Fibroblast of lung (primary cell): ENCODE results near the gene APOC4. TPM values are rescaled to one million over a fixed set of nuclear protein-coding genes. Genes with fewer than 3 reads are reported as not detected.

Experiments used
- DNase-seq, 2 donors: peaks; one replicate each; pipeline versions ENCODE4 v3.0.0 to v3.0.0-alpha.2; 2010; ENCODE audit warnings: low read depth in 2 of 2
- H2AFZ ChIP-seq: 2 replicates; pipeline ENCODE4 v1.5.1; 2012; ENCODE audit warnings: low read length, control low read depth, inconsistent platforms
- H3K27ac ChIP-seq: 2 replicates; pipeline ENCODE4 v1.5.1; 2011; ENCODE audit warnings: low read length, control low read depth; ENCODE audit not compliant: insufficient read depth
- H3K27me3 ChIP-seq: 2 replicates; pipeline ENCODE4 v1.5.1; 2011; ENCODE audit warnings: mild to moderate bottlenecking, low read length; ENCODE audit not compliant: control insufficient read depth, insufficient read depth
- H3K36me3 ChIP-seq: 2 replicates; pipeline ENCODE4 v1.5.1; 2011; ENCODE audit warnings: low read length; ENCODE audit not compliant: control insufficient read depth, insufficient read depth
- H3K4me1 ChIP-seq: 2 replicates; pipeline ENCODE4 v1.5.1; 2011; ENCODE audit warnings: low read length; ENCODE audit not compliant: control insufficient read depth, insufficient read depth; ENCODE audit errors: extremely low read depth
- H3K4me2 ChIP-seq: 2 replicates; pipeline ENCODE4 v1.5.1; 2011; ENCODE audit warnings: low read length, control low read depth; ENCODE audit not compliant: insufficient read depth; ENCODE audit errors: extremely low read depth
- H3K4me3 ChIP-seq, 4 experiments: fragments of 200-600 bp in 1 of 4; sonication (generic) in 1 of 4; replicated peaks in 1 of 4; 2 replicates each; pipeline ENCODE4 v1.5.1; 2011 to 2016; ENCODE audit warnings: low read length in 4 of 4, low read depth in 3 of 4, mild to moderate bottlenecking in 3 of 4, control low read depth in 2 of 4, inconsistent platforms in 1 of 4, mixed read lengths in 1 of 4; ENCODE audit not compliant: insufficient read depth in 1 of 4; ENCODE audit errors: control extremely low read depth in 1 of 4
- H3K79me2 ChIP-seq: 2 replicates; pipeline ENCODE4 v1.5.1; 2012; ENCODE audit warnings: mild to moderate bottlenecking, low read length, inconsistent platforms; ENCODE audit not compliant: control insufficient read depth, insufficient read depth
- H3K9ac ChIP-seq: 2 replicates; pipeline ENCODE4 v1.5.1; 2011; ENCODE audit warnings: mild to moderate bottlenecking, low read length, control low read depth; ENCODE audit not compliant: insufficient read depth
- H3K9me3 ChIP-seq: 2 replicates; pipeline ENCODE4 v1.5.1; 2012; ENCODE audit warnings: low read depth, low read length; ENCODE audit not compliant: control insufficient read depth, insufficient read depth
- H4K20me1 ChIP-seq: 2 replicates; pipeline ENCODE4 v1.5.1; 2011; ENCODE audit warnings: low read length; ENCODE audit not compliant: control insufficient read depth, insufficient read depth; ENCODE audit errors: extremely low read depth
- EZH2 ChIP-seq: IDR thresholded peaks from 2 replicates; pipeline ENCODE4 v1.5.1; 2012; ENCODE audit warnings: low read length, control low read depth, mild to moderate bottlenecking; ENCODE audit errors: missing control alignments
- polyA plus RNA-seq, 2 donors: library from polyadenylated mRNA; depleted of rRNA in 1 of 2; stranded (reverse) in 1 of 2; unstranded in 1 of 2; fragments of >200 nt; gene quantifications; 2 replicates each; pipeline ENCODE4 v1.2.1, GENCODE V29; 2011 to 2012; ENCODE audit warnings: missing spikeins in 1 of 2
- total RNA-seq: library from RNA; depleted of rRNA; stranded (reverse); fragments of >200 nt; gene quantifications from 2 replicates; pipeline ENCODE4 v1.2.1, GENCODE V29; 2014
- TF ChIP-seq, protein P1 (sequence below), 2 donors: IDR thresholded peaks in 1 of 2; conservative IDR thresholded peaks in 1 of 2; 1 replicate in 1 of 2; 2 replicates in 1 of 2; pipeline ENCODE4 v1.5.1; 2011 to 2012; ENCODE audit warnings: low read length in 2 of 2, control low read depth in 1 of 2, inconsistent platforms in 1 of 2, low read depth in 1 of 2, mild to moderate bottlenecking in 1 of 2

Gene APOC4
- total and polyA plus RNA-seq, 2 donors (not counting 1 experiment from before 2014, with no cell fraction given) = not detected

DNA sequence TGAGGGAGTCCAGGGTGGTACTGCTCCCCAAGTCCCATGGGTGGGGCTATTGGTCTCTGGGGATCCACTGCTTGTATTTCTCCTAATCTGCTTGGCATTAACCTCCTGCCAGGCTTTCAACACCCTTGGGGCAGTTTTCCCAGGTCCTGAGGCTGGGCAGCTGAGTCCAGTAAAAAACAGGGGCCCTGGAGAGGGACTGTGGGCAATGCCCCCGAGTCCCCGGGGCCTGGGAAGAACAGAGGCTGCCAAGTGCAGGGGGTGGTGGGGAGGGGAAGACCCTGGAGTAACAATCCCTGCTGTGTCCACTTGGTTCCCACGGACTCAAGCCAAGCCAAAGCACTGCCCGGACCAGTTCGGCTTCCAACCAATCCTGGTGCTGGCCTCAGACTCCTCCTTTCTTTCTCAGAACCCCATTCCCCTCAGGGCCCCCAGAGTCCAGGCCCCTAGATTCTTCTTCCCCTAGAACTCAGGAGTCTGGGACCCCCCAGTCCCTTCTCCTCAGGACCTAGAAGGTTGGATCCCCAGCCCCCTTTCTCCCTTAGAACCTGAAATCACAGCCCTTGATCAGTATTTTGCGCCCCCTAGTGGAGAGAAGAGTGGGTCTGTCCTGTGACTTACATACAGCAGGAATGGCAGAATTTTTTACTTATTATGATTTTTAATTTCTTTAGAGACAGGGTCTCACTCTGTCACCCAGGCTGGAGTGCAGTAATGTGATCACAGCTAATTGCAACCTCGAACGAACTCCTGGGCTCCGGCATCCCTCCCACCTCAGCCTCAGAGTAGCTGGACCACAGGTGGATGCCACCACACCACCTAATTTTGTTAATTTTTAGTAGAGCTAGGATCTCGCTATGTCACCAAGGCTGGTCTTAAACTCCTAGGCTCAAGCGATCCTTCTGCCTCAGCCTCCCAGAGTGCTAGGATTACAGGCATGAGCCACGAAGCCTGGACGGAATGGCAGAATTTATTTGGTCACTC is 9.4 kb downstream of the APOC4 start:
- TF ChIP-seq EZH2 = no peak
- TF ChIP-seq, protein P1, sequence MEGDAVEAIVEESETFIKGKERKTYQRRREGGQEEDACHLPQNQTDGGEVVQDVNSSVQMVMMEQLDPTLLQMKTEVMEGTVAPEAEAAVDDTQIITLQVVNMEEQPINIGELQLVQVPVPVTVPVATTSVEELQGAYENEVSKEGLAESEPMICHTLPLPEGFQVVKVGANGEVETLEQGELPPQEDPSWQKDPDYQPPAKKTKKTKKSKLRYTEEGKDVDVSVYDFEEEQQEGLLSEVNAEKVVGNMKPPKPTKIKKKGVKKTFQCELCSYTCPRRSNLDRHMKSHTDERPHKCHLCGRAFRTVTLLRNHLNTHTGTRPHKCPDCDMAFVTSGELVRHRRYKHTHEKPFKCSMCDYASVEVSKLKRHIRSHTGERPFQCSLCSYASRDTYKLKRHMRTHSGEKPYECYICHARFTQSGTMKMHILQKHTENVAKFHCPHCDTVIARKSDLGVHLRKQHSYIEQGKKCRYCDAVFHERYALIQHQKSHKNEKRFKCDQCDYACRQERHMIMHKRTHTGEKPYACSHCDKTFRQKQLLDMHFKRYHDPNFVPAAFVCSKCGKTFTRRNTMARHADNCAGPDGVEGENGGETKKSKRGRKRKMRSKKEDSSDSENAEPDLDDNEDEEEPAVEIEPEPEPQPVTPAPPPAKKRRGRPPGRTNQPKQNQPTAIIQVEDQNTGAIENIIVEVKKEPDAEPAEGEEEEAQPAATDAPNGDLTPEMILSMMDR (conservative IDR thresholded peaks at IDR 0.05 in 1 of 2, IDR thresholded peaks at IDR 0.05 in 1 of 2; ENCODE audit: low read depth in 1 of 2, low read length in 2 of 2) = peak; percentile 82 to 95
- peak; percentile 67 to 89 for DNase-seq
- Histone ChIP-seq H3K79me2 (peaks cover 15% of the 10 kb centered on the region), H3K4me2 (no peak overlapping the region), H3K9me3 (no peaks in the 10 kb centered on the region), H3K27me3 (no peaks in the 10 kb centered on the region), H3K9ac (no peak overlapping the region), H3K4me3 (no peak overlapping the region), H2AFZ (no peak overlapping the region), H3K4me1 (peaks cover 7% of the 10 kb centered on the region), H3K27ac (no peak overlapping the region), H4K20me1 (no peaks in the 10 kb centered on the region), H3K36me3 (no peaks in the 10 kb centered on the region)

DNA sequence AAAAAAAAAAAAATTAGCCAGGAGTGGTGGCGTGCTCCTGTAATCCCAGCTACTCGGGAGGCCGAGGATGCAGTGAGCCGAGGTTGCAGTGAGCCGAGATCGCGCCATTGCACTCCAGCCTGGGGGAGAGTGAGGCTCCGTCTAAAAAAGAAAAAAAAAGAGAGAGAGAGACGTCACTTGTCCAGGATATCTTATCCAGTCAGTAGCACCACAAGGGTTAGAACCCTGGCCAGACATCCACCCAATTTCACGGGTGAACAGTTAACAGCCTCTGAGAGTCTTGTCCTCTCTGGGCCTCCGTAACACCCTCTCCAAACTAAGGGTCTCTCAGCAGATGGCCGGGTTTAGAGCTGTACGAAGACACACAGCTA is 12.2 kb downstream of the APOC4 start:
- Histone ChIP-seq H3K9me3 (no peaks in the 10 kb centered on the region), H3K4me3 (peak overlapping the region; percentile 81 to 97 (median 89)), H3K4me1 (peaks cover 7% of the 10 kb centered on the region), H3K4me2 (peak overlapping the region; percentile 83), H3K36me3 (no peaks in the 10 kb centered on the region), H2AFZ (peak overlapping the region; percentile 100), H3K79me2 (peaks cover 41% of the 10 kb centered on the region), H3K27ac (peak overlapping the region; percentile 94), H3K9ac (peak overlapping the region; percentile 92), H3K27me3 (no peaks in the 10 kb centered on the region), H4K20me1 (no peaks in the 10 kb centered on the region)
- TF ChIP-seq EZH2 = no peak
- TF ChIP-seq, protein P1 (conservative IDR thresholded peaks at IDR 0.05 in 1 of 2, IDR thresholded peaks at IDR 0.05 in 1 of 2; ENCODE audit: low read depth in 1 of 2, low read length in 2 of 2) = no peak
- no peak for DNase-seq

DNA sequence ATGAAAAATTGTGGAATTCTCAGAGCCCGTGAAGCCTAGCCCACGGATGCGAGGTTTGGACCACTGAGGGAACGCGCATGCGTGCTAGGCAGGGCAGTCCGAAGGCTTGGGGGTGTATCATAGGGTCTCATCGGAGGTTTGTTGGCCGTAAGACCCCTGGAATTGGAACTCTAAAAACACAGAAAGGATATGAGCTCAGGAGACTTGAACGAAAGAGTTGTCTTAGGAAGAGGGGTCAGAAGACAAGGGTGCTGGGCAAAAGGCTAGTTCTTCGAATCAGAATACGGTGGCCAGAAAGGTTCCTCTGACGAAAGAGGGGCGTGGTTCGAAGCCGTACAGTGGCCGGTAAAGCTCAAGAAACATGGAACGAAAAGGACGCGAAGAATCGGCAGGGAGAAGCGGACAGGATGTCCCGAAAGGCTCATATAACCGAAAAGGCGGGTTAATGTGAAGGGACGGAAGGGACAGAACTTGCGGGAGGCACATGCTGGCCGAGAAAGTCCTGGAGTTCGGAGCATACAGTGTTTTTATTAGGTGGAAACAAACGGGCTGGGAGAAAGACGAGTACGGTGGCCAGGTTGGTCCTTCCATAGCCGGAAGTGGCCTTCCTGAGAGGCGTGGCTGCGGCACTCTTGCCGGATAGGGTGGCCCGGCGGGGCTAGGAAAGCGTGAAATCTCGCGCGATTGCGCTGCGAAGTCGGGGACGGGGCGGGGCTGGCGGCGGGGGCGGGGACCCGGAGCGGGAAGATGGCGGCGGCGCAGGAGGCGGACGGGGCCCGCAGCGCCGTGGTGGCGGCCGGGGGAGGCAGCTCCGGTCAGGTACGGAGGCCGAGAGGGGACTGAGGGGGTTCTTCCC is 12.8 kb downstream of the APOC4 start, which contains the start of gene CLPTM1:
Gene CLPTM1, plus strand, starts transcription at position 732 of the 856 bp plus-strand sequence. Its CDS starts 16 bp downstream, at position 748.
- H2AFZ ChIP-seq = peak within 1 kb of the TSS; percentile 100
- peaks cover 47% of the 10 kb centered on the region for H3K79me2 ChIP-seq
- peak within 1 kb of the TSS; percentile 94 for H3K27ac ChIP-seq
- H3K27me3 ChIP-seq = no peaks in the 10 kb centered on the region
- H4K20me1 ChIP-seq = no peaks in the 10 kb centered on the region
- DNase-seq = peak; percentile 96 to 98
- peak within 1 kb of the TSS; percentile 92 for H3K9ac ChIP-seq
- peak within 1 kb of the TSS; percentile 98 for H3K4me2 ChIP-seq
- no peaks in the 10 kb centered on the region for H3K36me3 ChIP-seq
- peak within 1 kb of the TSS; percentile 83 to 98 (median 96) for H3K4me3 ChIP-seq
- TF ChIP-seq, protein P1 (conservative IDR thresholded peaks at IDR 0.05 in 1 of 2, IDR thresholded peaks at IDR 0.05 in 1 of 2; ENCODE audit: low read depth in 1 of 2, low read length in 2 of 2) = no peak
- H3K9me3 ChIP-seq = no peaks in the 10 kb centered on the region
- H3K4me1 ChIP-seq = peaks cover 7% of the 10 kb centered on the region
